Gastrocnemius medialis (tissue), 4 donors: ENCODE measurements around the gene BCL10. TPM values are rescaled to one million over a fixed set of nuclear protein-coding genes. Genes with fewer than 3 reads are reported as not detected.

ENCODE experiments used
- ATAC-seq, 2 donors: fragments of 150-250 bp; one replicate each; pipeline ENCODE4 v1.9.1; 2016
- DNase-seq, 2 donors: peaks; one replicate each; pipeline ENCODE4 v3.0.0-alpha.2; 2019
- H3K27ac ChIP-seq, 4 donors: fragments of 200-600 bp; sonication (generic); 1 replicate in 1 of 4; 2 replicates in 3 of 4; pipeline ENCODE4 v1.5.1; 2016 to 2018; ENCODE audit warnings: mild to moderate bottlenecking in 2 of 4, moderate library complexity in 1 of 4
- H3K27me3 ChIP-seq, 3 donors: fragments of 200-600 bp; sonication (generic) in 2 of 3; 1 replicate in 1 of 3; 2 replicates in 2 of 3; pipeline versions ENCODE4 v1.5.1 to v1.6.0; 2016 to 2019; ENCODE audit warnings: mild to moderate bottlenecking in 1 of 3, moderate library complexity in 1 of 3
- H3K36me3 ChIP-seq, 2 donors: fragments of 200-600 bp; sonication (generic) in 1 of 2; one replicate each; pipeline ENCODE4 v1.5.1; 2017 to 2018
- H3K4me1 ChIP-seq, 2 donors: fragments of 200-600 bp; sonication (generic) in 1 of 2; one replicate each; pipeline ENCODE4 v1.5.1; 2016 to 2017; ENCODE audit warnings: mild to moderate bottlenecking in 2 of 2
- H3K4me3 ChIP-seq, 4 donors: fragments of 200-600 bp; sonication (generic) in 3 of 4; 1 replicate in 1 of 4; 2 replicates in 3 of 4; pipeline ENCODE4 v1.5.1; 2016 to 2019; ENCODE audit warnings: mild to moderate bottlenecking in 2 of 4
- H3K9me3 ChIP-seq, 3 donors: fragments of 200-600 bp; sonication (generic) in 2 of 3; 1 replicate in 1 of 3; 2 replicates in 2 of 3; pipeline ENCODE4 v1.5.1; 2016 to 2019
- POLR2A ChIP-seq, 2 donors: fragments of 450-650 bp; IDR thresholded peaks; one replicate each; pipeline ENCODE4 v1.6.1; 2017; ENCODE audit warnings: antibody characterized with exemption in 2 of 2, mild to moderate bottlenecking in 2 of 2, moderate library complexity in 2 of 2
- in situ Hi-C, 4 donors: fragments of 200-750 bp; cut with MboI; loops; one replicate each; pipeline versions ENCODE4 v1.15.0 to v1.8.0; 2017; ENCODE audit warnings: low sequenced_read_pairs in 4 of 4
- intact Hi-C: fragments of 100-400 bp; cut with DNase I; formaldehyde crosslinking; loops from one replicate; pipeline ENCODE4 v1.15.1; 2023; ENCODE audit warnings: low total_unique reads
- total RNA-seq, 4 donors: library from RNA; depleted of rRNA; stranded (reverse); fragments of >200 nt; gene quantifications; one replicate each; pipeline versions ENCODE4 v1.1.0 to v1.2.3, GENCODE V29; 2016
- TF ChIP-seq, protein P1 (sequence below), 5 experiments: fragments of 450-650 bp in 3 of 5; fragments of 200-600 bp in 2 of 5; sonication (generic) in 2 of 5; IDR thresholded peaks in 4 of 5; conservative IDR thresholded peaks in 1 of 5; 1 replicate in 4 of 5; 2 replicates in 1 of 5; pipeline ENCODE4 v1.5.1; 2016 to 2019; ENCODE audit warnings: antibody characterized with exemption in 5 of 5, mild to moderate bottlenecking in 3 of 5, moderate library complexity in 3 of 5

Gene BCL10
- total RNA-seq, 4 donors from 2014 or later, result 4.3 to 6.4 (median 5.4) TPM

DNA sequence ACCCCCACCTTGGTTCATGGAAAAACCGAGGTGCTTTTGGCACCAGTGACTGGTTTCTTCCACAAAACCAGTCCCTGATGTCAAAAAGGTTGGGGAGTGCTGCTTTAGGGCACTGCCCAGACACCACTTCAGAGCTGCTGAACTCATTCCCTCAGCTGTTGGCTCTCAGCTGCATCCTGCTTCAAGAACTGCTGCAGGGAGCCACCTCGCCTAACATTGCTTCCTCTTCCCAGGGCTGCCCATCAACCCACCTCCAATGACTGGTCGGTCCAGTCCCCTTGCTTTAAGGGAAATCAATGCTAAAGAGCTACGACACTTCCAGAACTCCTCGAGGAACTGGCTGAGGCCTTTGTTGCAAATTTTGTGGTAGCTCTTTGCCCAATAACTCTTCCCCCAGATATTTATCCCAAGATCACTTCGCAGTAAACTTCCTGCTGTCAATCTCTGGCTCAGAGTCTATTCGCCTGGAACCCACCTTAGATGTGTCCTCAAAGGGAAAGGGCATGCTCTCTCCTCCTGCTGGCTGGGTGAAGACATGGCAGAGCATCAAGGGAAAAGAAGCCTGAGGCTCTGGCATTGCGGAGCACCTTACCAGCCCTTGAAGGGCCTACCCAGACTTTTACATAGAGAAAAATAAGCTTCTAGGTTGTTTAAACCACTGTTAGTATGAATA lies 46.0 kb downstream of the BCL10 start:
- Histone ChIP-seq H3K9me3 (no peaks in the 10 kb centered on the region), H3K27me3 (no peaks in the 10 kb centered on the region), H3K36me3 (no peaks in the 10 kb centered on the region), H3K4me1 (peaks cover 0 to 5% of the 10 kb centered on the region in 2 donors), H3K4me3 (no peak overlapping the region), H3K27ac (no peak overlapping the region)
- ATAC-seq, result no peak
- intact Hi-C loops, result no loop called here
- TF ChIP-seq, protein P1, sequence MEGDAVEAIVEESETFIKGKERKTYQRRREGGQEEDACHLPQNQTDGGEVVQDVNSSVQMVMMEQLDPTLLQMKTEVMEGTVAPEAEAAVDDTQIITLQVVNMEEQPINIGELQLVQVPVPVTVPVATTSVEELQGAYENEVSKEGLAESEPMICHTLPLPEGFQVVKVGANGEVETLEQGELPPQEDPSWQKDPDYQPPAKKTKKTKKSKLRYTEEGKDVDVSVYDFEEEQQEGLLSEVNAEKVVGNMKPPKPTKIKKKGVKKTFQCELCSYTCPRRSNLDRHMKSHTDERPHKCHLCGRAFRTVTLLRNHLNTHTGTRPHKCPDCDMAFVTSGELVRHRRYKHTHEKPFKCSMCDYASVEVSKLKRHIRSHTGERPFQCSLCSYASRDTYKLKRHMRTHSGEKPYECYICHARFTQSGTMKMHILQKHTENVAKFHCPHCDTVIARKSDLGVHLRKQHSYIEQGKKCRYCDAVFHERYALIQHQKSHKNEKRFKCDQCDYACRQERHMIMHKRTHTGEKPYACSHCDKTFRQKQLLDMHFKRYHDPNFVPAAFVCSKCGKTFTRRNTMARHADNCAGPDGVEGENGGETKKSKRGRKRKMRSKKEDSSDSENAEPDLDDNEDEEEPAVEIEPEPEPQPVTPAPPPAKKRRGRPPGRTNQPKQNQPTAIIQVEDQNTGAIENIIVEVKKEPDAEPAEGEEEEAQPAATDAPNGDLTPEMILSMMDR (IDR thresholded peaks at IDR 0.05 in 4 of 5, conservative IDR thresholded peaks at IDR 0.05 in 1 of 5), result no peak
- no peak for TF ChIP-seq POLR2A (IDR thresholded peaks at IDR 0.05)
- in situ Hi-C loops, result loop anchor here in 1 of 4 donors (10.0 kb wide), 1 partner anchor 116 kb away; no protein-coding TSS in a partner anchor
- no peak for DNase-seq

DNA sequence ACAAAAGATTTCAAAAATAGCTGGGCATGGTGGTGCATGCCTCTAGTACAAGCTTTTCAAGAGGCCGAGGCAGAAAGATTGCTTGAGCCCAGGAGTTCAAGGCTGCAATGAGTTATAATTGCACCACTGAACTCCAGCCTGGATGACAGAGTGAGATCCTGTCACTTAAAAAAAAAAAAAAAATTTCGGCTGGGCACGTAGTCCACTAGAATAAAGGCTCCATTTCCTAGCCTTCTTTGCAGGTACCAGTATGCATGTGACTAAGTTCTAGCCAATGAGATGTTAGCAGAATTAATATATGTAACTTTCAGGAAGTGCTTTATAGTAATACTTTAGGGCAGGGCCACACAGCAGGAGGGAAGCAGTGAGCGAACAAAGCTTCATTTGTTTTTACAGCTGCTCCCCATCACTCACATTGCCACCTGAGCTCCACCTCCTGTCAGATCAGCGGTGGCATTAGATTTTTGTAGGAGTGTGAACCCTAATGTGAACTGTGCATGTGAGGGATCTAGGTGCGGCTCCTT lies 46.8 kb downstream of the BCL10 start:
- DNase-seq (no peak), ATAC-seq (no peak)
- TF ChIP-seq, protein P1 (IDR thresholded peaks at IDR 0.05 in 4 of 5, conservative IDR thresholded peaks at IDR 0.05 in 1 of 5), result no peak
- TF ChIP-seq POLR2A (IDR thresholded peaks at IDR 0.05), result no peak
- Histone ChIP-seq H3K4me3 (no peak overlapping the region), H3K9me3 (no peaks in the 10 kb centered on the region), H3K27me3 (no peaks in the 10 kb centered on the region), H3K36me3 (no peaks in the 10 kb centered on the region), H3K27ac (peak overlapping the region in 1 of 4 donors; percentile 24), H3K4me1 (peaks cover 7 to 10% of the 10 kb centered on the region in 2 donors)
- intact Hi-C loops, result loop anchor here (2.0 kb wide), 1 partner anchor 29 kb away; the partner anchor contains the start of gene SYDE2
- in situ Hi-C loops, result loop anchor here in 1 of 4 donors (10.0 kb wide), 1 partner anchor 115 kb away; no protein-coding TSS in a partner anchor

- no peak for ATAC-seq
Observed at GRCh38 chr1:85228972-85229371, 47.5 kb downstream of the BCL10 start.

GRCh38 chr1:85225624-85226380 lies 50.6 kb downstream of the BCL10 start:
- H3K4me1 ChIP-seq, result peaks cover 7 to 14% of the 10 kb centered on the region in 2 donors
- intact Hi-C loops, result no loop called here
- TF ChIP-seq POLR2A (IDR thresholded peaks at IDR 0.05), result no peak
- TF ChIP-seq, protein P1 (IDR thresholded peaks at IDR 0.05 in 4 of 5, conservative IDR thresholded peaks at IDR 0.05 in 1 of 5), result no peak
- in situ Hi-C loops, result no loop called here
- no peak overlapping the region for H3K4me3 ChIP-seq
- H3K27ac ChIP-seq, result no peak overlapping the region
- ATAC-seq (no peak), DNase-seq (no peak)
- no peaks in the 10 kb centered on the region for H3K9me3 ChIP-seq
- H3K36me3 ChIP-seq, result no peaks in the 10 kb centered on the region
- no peaks in the 10 kb centered on the region for H3K27me3 ChIP-seq

More at GRCh38 chr1:85228972-85229371, 47.5 kb downstream of the BCL10 start:
- H3K27ac ChIP-seq, result peak overlapping the region in 1 of 4 donors; percentile 24
- no peaks in the 10 kb centered on the region for H3K27me3 ChIP-seq
- intact Hi-C loops (loop anchor here (2.0 kb wide), 1 partner anchor 28 kb away; the partner anchor contains the start of gene SYDE2), in situ Hi-C loops (no loop called here)
- no peak overlapping the region for H3K4me3 ChIP-seq
- no peaks in the 10 kb centered on the region for H3K9me3 ChIP-seq
- no peak for DNase-seq
- no peaks in the 10 kb centered on the region for H3K36me3 ChIP-seq
- TF ChIP-seq, protein P1 (IDR thresholded peaks at IDR 0.05 in 4 of 5, conservative IDR thresholded peaks at IDR 0.05 in 1 of 5), result no peak
- TF ChIP-seq POLR2A (IDR thresholded peaks at IDR 0.05), result no peak
- peaks cover 7 to 14% of the 10 kb centered on the region in 2 donors for H3K4me1 ChIP-seq
